ENCODE data around the gene EFCAB12.

DNA sequence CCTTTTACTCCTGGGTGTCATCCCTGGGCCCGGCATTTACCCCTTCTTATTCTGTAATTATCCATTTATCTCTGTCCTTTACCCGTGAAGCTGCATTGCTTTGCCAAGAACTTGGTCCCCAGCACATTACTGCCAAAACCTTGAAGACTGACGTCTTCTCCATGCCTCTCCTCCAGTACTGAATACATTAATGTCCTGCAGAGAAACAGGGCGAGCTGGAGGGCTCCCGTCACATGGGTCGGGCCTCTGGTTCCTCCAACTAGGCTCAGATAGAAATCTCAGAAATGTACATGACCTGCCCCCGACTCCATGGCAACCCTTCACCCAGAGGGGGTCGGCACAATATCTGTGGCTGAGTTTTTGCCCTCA, 445 bp downstream of the EFCAB12 start:
- TF ChIP-seq, protein P1, sequence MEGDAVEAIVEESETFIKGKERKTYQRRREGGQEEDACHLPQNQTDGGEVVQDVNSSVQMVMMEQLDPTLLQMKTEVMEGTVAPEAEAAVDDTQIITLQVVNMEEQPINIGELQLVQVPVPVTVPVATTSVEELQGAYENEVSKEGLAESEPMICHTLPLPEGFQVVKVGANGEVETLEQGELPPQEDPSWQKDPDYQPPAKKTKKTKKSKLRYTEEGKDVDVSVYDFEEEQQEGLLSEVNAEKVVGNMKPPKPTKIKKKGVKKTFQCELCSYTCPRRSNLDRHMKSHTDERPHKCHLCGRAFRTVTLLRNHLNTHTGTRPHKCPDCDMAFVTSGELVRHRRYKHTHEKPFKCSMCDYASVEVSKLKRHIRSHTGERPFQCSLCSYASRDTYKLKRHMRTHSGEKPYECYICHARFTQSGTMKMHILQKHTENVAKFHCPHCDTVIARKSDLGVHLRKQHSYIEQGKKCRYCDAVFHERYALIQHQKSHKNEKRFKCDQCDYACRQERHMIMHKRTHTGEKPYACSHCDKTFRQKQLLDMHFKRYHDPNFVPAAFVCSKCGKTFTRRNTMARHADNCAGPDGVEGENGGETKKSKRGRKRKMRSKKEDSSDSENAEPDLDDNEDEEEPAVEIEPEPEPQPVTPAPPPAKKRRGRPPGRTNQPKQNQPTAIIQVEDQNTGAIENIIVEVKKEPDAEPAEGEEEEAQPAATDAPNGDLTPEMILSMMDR (conservative IDR thresholded peaks at IDR 0.05; ENCODE audit: low read depth, low read length): no peak
- no peak for TF ChIP-seq EZH2 (IDR thresholded peaks at IDR 0.05; ENCODE audit: borderline replicate concordance, low read depth, low read length, poor library complexity, severe bottlenecking)

All from A673 (cell line).